OCI-LY7 (cell line): ENCODE data around the gene WWTR1. TPM values are rescaled to one million over a fixed set of nuclear protein-coding genes. Genes with fewer than 3 reads are reported as not detected.

ENCODE experiments used
- BruUV-seq: library from RNA; stranded (reverse); fragments of 400-500 nt; replicated peaks from 2 replicates; lab custom pipeline; 2021; lab: Mats Ljungman, UMichigan
- CTCF ChIA-PET: fragments of 300-600 bp; sonication (Branson Sonifier 250); formaldehyde crosslinking; loops from one replicate; lab custom pipeline; 2022; ENCODE audit warnings: antibody characterized with exemption; ENCODE audit not compliant: unreplicated experiment; lab: Charles Lee
- POLR2A ChIA-PET: fragments of 300-600 bp; sonication (Branson Sonifier 250); formaldehyde crosslinking; loops from one replicate; lab custom pipeline; 2022; ENCODE audit warnings: antibody characterized with exemption; lab: Charles Lee
- DNase-seq: peaks from one replicate; pipeline ENCODE4 v3.0.0-alpha.2; 2015; ENCODE audit warnings: low spot score
- H2AFZ ChIP-seq: fragments of 200-600 bp; sonication (generic), shearing (Covaris generic); 2 replicates; pipeline ENCODE4 v1.6.1; 2014; ENCODE audit warnings: mild to moderate bottlenecking, antibody characterized with exemption, low read length, moderate library complexity
- H3K27ac ChIP-seq: fragments of 200-600 bp; sonication (generic); 2 replicates; pipeline ENCODE4 v1.5.1; 2014; ENCODE audit warnings: mixed run types, low read depth, mild to moderate bottlenecking, moderate library complexity, low read length, inconsistent platforms; ENCODE audit not compliant: poor library complexity, severe bottlenecking
- H3K36me3 ChIP-seq: fragments of 200-600 bp; sonication (generic); 2 replicates; pipeline ENCODE4 v1.6.1; 2014; ENCODE audit warnings: mild to moderate bottlenecking, antibody characterized with exemption, low read length, moderate library complexity, mixed read lengths; ENCODE audit not compliant: insufficient read depth
- H3K4me1 ChIP-seq: fragments of 200-600 bp; sonication (generic); 2 replicates; pipeline ENCODE4 v1.5.1; 2014; ENCODE audit warnings: mild to moderate bottlenecking, low read length; ENCODE audit not compliant: insufficient read depth, poor library complexity, severe bottlenecking
- H3K4me2 ChIP-seq: fragments of 200-600 bp; sonication (generic); 2 replicates; pipeline ENCODE4 v1.6.1; 2014; ENCODE audit warnings: mild to moderate bottlenecking, low read length
- H3K4me3 ChIP-seq: fragments of 200-600 bp; sonication (generic); 2 replicates; pipeline ENCODE4 v1.5.1; 2014; ENCODE audit warnings: mild to moderate bottlenecking, low read depth, low read length; ENCODE audit not compliant: poor library complexity, severe bottlenecking
- H3K79me2 ChIP-seq: fragments of 200-600 bp; sonication (generic); 2 replicates; pipeline ENCODE4 v1.6.1; 2016; ENCODE audit warnings: low read depth, mild to moderate bottlenecking, low read length, moderate library complexity, mixed read lengths; ENCODE audit not compliant: insufficient read depth
- H3K9me2 ChIP-seq: fragments of 200-600 bp; sonication (generic); 2 replicates; pipeline ENCODE4 v1.6.1; 2016; ENCODE audit warnings: mild to moderate bottlenecking, low read length, mixed read lengths; ENCODE audit not compliant: insufficient read depth
- H3K9me3 ChIP-seq: fragments of 200-600 bp; sonication (generic); 2 replicates; pipeline ENCODE4 v1.6.1; 2014; ENCODE audit warnings: mild to moderate bottlenecking, mixed run types, low read length, mixed read lengths
- H4K20me1 ChIP-seq: fragments of 200-600 bp; sonication (generic); 2 replicates; pipeline ENCODE4 v1.6.1; 2014; ENCODE audit warnings: mild to moderate bottlenecking, antibody characterized with exemption, low read length, moderate library complexity, mixed read lengths; ENCODE audit not compliant: insufficient read depth
- EZH2phosphoT487 ChIP-seq: fragments of 200-600 bp; sonication (generic); IDR thresholded peaks from 2 replicates; pipeline ENCODE4 v1.6.1; 2018; ENCODE audit warnings: low read depth, borderline replicate concordance, mild to moderate bottlenecking, mixed run types, antibody characterized with exemption, low read length, moderate library complexity, mixed read lengths
- intact Hi-C: fragments of 100-400 bp; cut with micrococcal nuclease; formaldehyde crosslinking; loops from one replicate; pipeline ENCODE4 v1.10.0; 2022; ENCODE audit not compliant: unreplicated experiment
- total RNA-seq, 2 experiments: library from RNA; depleted of rRNA in 1 of 2; stranded (reverse); fragments of >200 nt in 1 of 2; shearing (Covaris generic) in 1 of 2; gene quantifications; 2 replicates each; pipeline ENCODE4 v1.2.3, GENCODE V29; 2014 to 2022
- TF ChIP-seq, protein P1 (sequence below): fragments of 200-600 bp; sonication (generic); conservative IDR thresholded peaks from 2 replicates; pipeline ENCODE4 v1.5.1; 2014; ENCODE audit warnings: mild to moderate bottlenecking, antibody characterized with exemption, low read length, moderate library complexity, mixed read lengths

Gene WWTR1
- total RNA-seq, 2 experiments from 2014 or later: 0.15 TPM; not detected in 1

DNA sequence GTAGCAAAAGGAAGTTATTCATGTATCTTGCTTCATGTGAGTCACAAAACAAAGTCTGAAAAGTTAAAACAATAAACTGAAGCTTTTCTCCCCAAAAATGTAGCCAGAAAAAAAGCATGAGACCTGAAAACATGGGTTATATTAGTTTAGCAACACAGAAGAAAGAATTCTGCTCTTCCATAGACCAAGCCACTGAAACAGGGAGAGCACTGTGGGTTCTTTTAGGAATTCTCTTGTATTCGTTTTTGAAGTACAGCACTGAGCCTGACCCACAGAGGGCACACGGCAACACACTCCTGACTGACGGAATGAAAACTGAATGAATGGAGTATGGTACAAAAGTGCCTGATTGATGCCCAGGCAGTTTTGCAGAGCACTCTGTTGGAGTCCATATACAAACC, 116.7 kb downstream of the WWTR1 start:
- Histone ChIP-seq H3K36me3 (no peaks in the 10 kb centered on the region), H3K9me2 (no peaks in the 10 kb centered on the region), H2AFZ (no peak overlapping the region), H3K27ac (no peak overlapping the region), H3K4me1 (no peaks in the 10 kb centered on the region), H3K4me2 (no peak overlapping the region), H4K20me1 (no peaks in the 10 kb centered on the region), H3K79me2 (no peaks in the 10 kb centered on the region), H3K4me3 (no peak overlapping the region), H3K9me3 (no peaks in the 10 kb centered on the region)
- DNase-seq: no peak
- intact Hi-C loops: no loop called here
- POLR2A ChIA-PET: interaction anchor here (0.9 to 1.0 kb wide), 2 partner anchors 14 to 23 kb away, joined by 3 to 4 read pairs; no protein-coding TSS in a partner anchor
- TF ChIP-seq, protein P1, sequence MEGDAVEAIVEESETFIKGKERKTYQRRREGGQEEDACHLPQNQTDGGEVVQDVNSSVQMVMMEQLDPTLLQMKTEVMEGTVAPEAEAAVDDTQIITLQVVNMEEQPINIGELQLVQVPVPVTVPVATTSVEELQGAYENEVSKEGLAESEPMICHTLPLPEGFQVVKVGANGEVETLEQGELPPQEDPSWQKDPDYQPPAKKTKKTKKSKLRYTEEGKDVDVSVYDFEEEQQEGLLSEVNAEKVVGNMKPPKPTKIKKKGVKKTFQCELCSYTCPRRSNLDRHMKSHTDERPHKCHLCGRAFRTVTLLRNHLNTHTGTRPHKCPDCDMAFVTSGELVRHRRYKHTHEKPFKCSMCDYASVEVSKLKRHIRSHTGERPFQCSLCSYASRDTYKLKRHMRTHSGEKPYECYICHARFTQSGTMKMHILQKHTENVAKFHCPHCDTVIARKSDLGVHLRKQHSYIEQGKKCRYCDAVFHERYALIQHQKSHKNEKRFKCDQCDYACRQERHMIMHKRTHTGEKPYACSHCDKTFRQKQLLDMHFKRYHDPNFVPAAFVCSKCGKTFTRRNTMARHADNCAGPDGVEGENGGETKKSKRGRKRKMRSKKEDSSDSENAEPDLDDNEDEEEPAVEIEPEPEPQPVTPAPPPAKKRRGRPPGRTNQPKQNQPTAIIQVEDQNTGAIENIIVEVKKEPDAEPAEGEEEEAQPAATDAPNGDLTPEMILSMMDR: no peak
- no peak for TF ChIP-seq EZH2phosphoT487
- CTCF ChIA-PET: no interaction called here
- BruUV-seq: no TSS peak

DNA sequence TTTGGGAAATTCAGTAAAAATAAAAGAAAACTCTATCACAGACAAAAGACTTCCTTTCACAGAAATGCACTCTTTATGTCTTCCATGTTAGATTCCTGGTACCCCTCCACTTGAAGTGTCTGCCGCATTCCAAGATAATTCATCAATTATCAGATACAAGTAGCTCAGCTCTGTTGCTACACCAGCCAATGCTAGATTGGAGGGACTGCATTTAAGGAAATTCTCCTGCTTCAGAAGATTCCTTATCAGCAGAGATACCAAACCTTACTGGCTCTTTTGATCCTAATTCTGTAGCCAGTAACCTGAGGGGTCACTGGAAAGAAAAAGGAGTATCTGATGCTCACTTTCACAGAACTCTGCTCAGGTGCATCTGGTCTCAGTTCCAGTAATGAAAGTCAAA, 119.5 kb downstream of the WWTR1 start:
- H3K9me2 ChIP-seq: no peaks in the 10 kb centered on the region
- CTCF ChIA-PET: no interaction called here
- POLR2A ChIA-PET: no interaction called here
- TF ChIP-seq EZH2phosphoT487: no peak
- TF ChIP-seq, protein P1: no peak
- H3K4me1 ChIP-seq: no peaks in the 10 kb centered on the region
- no TSS peak for BruUV-seq
- DNase-seq: no peak
- intact Hi-C loops: loop anchor here (10.0 kb wide), 1 partner anchor 176 kb away; no protein-coding TSS in a partner anchor
- H4K20me1 ChIP-seq: no peaks in the 10 kb centered on the region
- no peak overlapping the region for H3K27ac ChIP-seq
- H3K9me3 ChIP-seq: no peaks in the 10 kb centered on the region
- H3K4me2 ChIP-seq: no peak overlapping the region
- no peaks in the 10 kb centered on the region for H3K79me2 ChIP-seq
- H3K36me3 ChIP-seq: no peaks in the 10 kb centered on the region
- no peak overlapping the region for H2AFZ ChIP-seq
- no peak overlapping the region for H3K4me3 ChIP-seq

GRCh38 chr3:149536429-149536828, 121.4 kb downstream of the WWTR1 start:
- ChIA-PET POLR2A (interaction anchor here (0.5 to 0.7 kb wide), 2 partner anchors 75 to 690 kb away, joined by 3 read pairs; no protein-coding TSS in a partner anchor), CTCF (no interaction called here)
- Histone ChIP-seq H3K27ac (no peak overlapping the region), H3K4me2 (no peak overlapping the region), H3K9me3 (no peaks in the 10 kb centered on the region), H3K79me2 (no peaks in the 10 kb centered on the region), H3K4me3 (no peak overlapping the region), H3K4me1 (no peaks in the 10 kb centered on the region), H3K9me2 (no peaks in the 10 kb centered on the region), H3K36me3 (no peaks in the 10 kb centered on the region), H2AFZ (no peak overlapping the region), H4K20me1 (no peaks in the 10 kb centered on the region)
- BruUV-seq: no TSS peak
- intact Hi-C loops: loop anchor here (10.0 kb wide), 1 partner anchor 178 kb away; no protein-coding TSS in a partner anchor
- TF ChIP-seq, protein P1: no peak
- TF ChIP-seq EZH2phosphoT487: no peak
- DNase-seq: no peak
